Measurements from ENCODE around the gene PLEKHA1.

- TF ChIP-seq EZH2phosphoT487 (IDR thresholded peaks at IDR 0.05; ENCODE audit: borderline replicate concordance, low read depth, low read length), result no peak
- TF ChIP-seq, protein P1, sequence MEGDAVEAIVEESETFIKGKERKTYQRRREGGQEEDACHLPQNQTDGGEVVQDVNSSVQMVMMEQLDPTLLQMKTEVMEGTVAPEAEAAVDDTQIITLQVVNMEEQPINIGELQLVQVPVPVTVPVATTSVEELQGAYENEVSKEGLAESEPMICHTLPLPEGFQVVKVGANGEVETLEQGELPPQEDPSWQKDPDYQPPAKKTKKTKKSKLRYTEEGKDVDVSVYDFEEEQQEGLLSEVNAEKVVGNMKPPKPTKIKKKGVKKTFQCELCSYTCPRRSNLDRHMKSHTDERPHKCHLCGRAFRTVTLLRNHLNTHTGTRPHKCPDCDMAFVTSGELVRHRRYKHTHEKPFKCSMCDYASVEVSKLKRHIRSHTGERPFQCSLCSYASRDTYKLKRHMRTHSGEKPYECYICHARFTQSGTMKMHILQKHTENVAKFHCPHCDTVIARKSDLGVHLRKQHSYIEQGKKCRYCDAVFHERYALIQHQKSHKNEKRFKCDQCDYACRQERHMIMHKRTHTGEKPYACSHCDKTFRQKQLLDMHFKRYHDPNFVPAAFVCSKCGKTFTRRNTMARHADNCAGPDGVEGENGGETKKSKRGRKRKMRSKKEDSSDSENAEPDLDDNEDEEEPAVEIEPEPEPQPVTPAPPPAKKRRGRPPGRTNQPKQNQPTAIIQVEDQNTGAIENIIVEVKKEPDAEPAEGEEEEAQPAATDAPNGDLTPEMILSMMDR (conservative IDR thresholded peaks at IDR 0.05; ENCODE audit: low read length), result no peak
Observed at GRCh38 chr10:122460891-122461293, 86.4 kb downstream of the PLEKHA1 start.

Data from OCI-LY7 (cell line).